Ovary (tissue), 3 donors: ENCODE measurements around the gene AFAP1.

ENCODE experiments used
- CTCF ChIP-seq, 3 donors: fragments of 450-650 bp in 2 of 3; fragments of 200-600 bp in 1 of 3; IDR thresholded peaks; one replicate each; pipeline versions ENCODE4 v1.5.1 to v1.8.0; 2016 to 2022; ENCODE audit warnings: antibody characterized with exemption in 3 of 3, mild to moderate bottlenecking in 1 of 3
- POLR2A ChIP-seq: fragments of 450-650 bp; IDR thresholded peaks from one replicate; pipeline ENCODE4 v1.6.1; 2017; ENCODE audit warnings: antibody characterized with exemption, mild to moderate bottlenecking, moderate library complexity
- donor health status: DM: no; HTN: no; CAD: no.

GRCh38 chr4:7779432-7779768 is 160.3 kb downstream of the AFAP1 start:
- TF ChIP-seq CTCF (IDR thresholded peaks at IDR 0.05) (no peak), POLR2A (no peak)
